K562 (cell line): Measurements from ENCODE around the gene NAA11. TPM values are rescaled to one million over a fixed set of nuclear protein-coding genes. Genes with fewer than 3 reads are reported as not detected.
A peak's percentile ranks its signal among the peaks of the same experiment; 100 is the strongest.

Experiments
- ATAC-seq: fragments of 200-7000 bp; cut with Tn5 transposase; 3 replicates; pipeline ENCODE4 v1.9.1; 2020; ENCODE audit warnings: moderate library complexity
- Bru-seq: library from RNA; stranded (reverse); fragments of 400-500 nt; gene quantifications from one replicate; lab custom pipeline; 2021; lab: Mats Ljungman, UMichigan
- BruChase-seq, 2 experiments: library from RNA; stranded (reverse); fragments of 400-500 nt; gene quantifications; one replicate each; lab custom pipeline; 2021; lab: Mats Ljungman, UMichigan
- BruUV-seq: library from RNA; stranded (reverse); fragments of 400-500 nt; replicated peaks from 2 replicates; lab custom pipeline; 2021; lab: Mats Ljungman, UMichigan
- CTCF ChIA-PET: fragments of 300-600 bp; formaldehyde crosslinking; extraction: SDS; loops from one replicate; lab custom pipeline; 2021; ENCODE audit warnings: low intra/inter-chr PET ratio; lab: Yijun Ruan, JAX
- POLR2A ChIA-PET: fragments of 300-600, 350-650 bp; sonication (Branson Sonifier 250); formaldehyde crosslinking; extraction: SDS; loops from one replicate; lab custom pipeline; 2021; ENCODE audit warnings: antibody characterized with exemption, inconsistent platforms; lab: Yijun Ruan, JAX
- DNase-seq, 4 experiments: peaks; one replicate each; pipeline versions ENCODE4 v3.0.0 to v3.0.0-alpha.2; 2011 to 2018; ENCODE audit warnings: low spot score in 3 of 4, mixed read lengths in 3 of 4; ENCODE audit errors: extremely low read depth in 1 of 4
- FAIRE-seq: peaks from 2 replicates; lab custom pipeline; 2011; peaks lifted over from hg19 to GRCh38; lab: Jason Lieb, UNC
- H2AFZ ChIP-seq: 2 replicates; pipeline ENCODE4 v1.6.0; 2011; ENCODE audit warnings: low read depth, low read length, control low read depth, inconsistent platforms
- H3K27ac ChIP-seq: fragments of 200-600 bp; 3 replicates; pipeline ENCODE4 v1.8.0; 2011; ENCODE audit warnings: low read depth, mild to moderate bottlenecking, control low read depth, inconsistent platforms, low read length, moderate library complexity, mixed read lengths; ENCODE audit errors: extremely low read depth
- H3K27me3 ChIP-seq, 2 experiments: fragments of 300-600 bp in 1 of 2; 2 replicates in 1 of 2; 3 replicates in 1 of 2; pipeline versions ENCODE4 v1.6.0 to v1.8.0; 2011; ENCODE audit warnings: inconsistent platforms in 2 of 2, low read length in 2 of 2, mild to moderate bottlenecking in 1 of 2, mixed read lengths in 1 of 2, moderate library complexity in 1 of 2; ENCODE audit not compliant: control insufficient read depth in 2 of 2, insufficient read depth in 2 of 2
- H3K36me3 ChIP-seq: fragments of 300-600 bp; 3 replicates; pipeline ENCODE4 v1.8.0; 2011; ENCODE audit warnings: mild to moderate bottlenecking, low read length, inconsistent platforms; ENCODE audit not compliant: control insufficient read depth, insufficient read depth
- H3K4me1 ChIP-seq, 2 experiments: fragments of 200-600 bp in 1 of 2; replicated peaks in 1 of 2; 2 replicates in 1 of 2; 3 replicates in 1 of 2; pipeline versions ENCODE4 v1.5.1 to v1.8.0; 2011; ENCODE audit warnings: inconsistent platforms in 2 of 2, low read length in 2 of 2, mild to moderate bottlenecking in 1 of 2, mixed read lengths in 1 of 2, moderate library complexity in 1 of 2; ENCODE audit not compliant: control insufficient read depth in 2 of 2, insufficient read depth in 2 of 2
- H3K4me2 ChIP-seq: 2 replicates; pipeline ENCODE4 v1.6.1; 2011; ENCODE audit warnings: low read length, control low read depth, inconsistent platforms, mixed read lengths; ENCODE audit not compliant: insufficient read depth
- H3K4me3 ChIP-seq: fragments of 200-600 bp; sonication (generic), shearing (Covaris generic); 2 replicates; pipeline ENCODE4 v1.5.1; 2016; ENCODE audit warnings: control low read depth, inconsistent platforms
- H3K79me2 ChIP-seq: fragments of 200-600 bp; 3 replicates; pipeline ENCODE4 v1.8.0; 2011; ENCODE audit warnings: low read length, inconsistent platforms; ENCODE audit not compliant: control insufficient read depth, insufficient read depth
- H3K9ac ChIP-seq, 2 experiments: 2 replicates each; pipeline versions ENCODE4 v1.6.0 to v1.6.1; 2011; ENCODE audit warnings: low read depth in 2 of 2, low read length in 2 of 2, control low read depth in 1 of 2, inconsistent platforms in 1 of 2, mild to moderate bottlenecking in 1 of 2, mixed read lengths in 1 of 2; ENCODE audit not compliant: insufficient read depth in 1 of 2
- H3K9me1 ChIP-seq: one replicate; pipeline ENCODE4 v1.6.0; 2011; ENCODE audit warnings: inconsistent platforms, mild to moderate bottlenecking, low read length, moderate library complexity; ENCODE audit not compliant: control insufficient read depth, insufficient read depth
- H3K9me3 ChIP-seq: replicated peaks from 2 replicates; pipeline ENCODE4 v1.5.1; 2011; ENCODE audit warnings: low read depth, low read length, inconsistent platforms; ENCODE audit not compliant: control insufficient read depth, insufficient read depth
- H4K20me1 ChIP-seq: replicated peaks from 2 replicates; pipeline ENCODE4 v1.6.1; 2011; ENCODE audit warnings: low read length, inconsistent platforms, mixed read lengths; ENCODE audit not compliant: control insufficient read depth, insufficient read depth
- HNRNPUL1 ChIP-seq: fragments of 200-400 bp; formaldehyde crosslinking; IDR thresholded peaks from 2 replicates; pipeline ENCODE4 v1.6.1; 2017; ENCODE audit warnings: low read length
- MYBL2 ChIP-seq, 2 experiments: fragments of 450-650 bp in 1 of 2; sonication (generic) in 1 of 2; formaldehyde crosslinking in 1 of 2; IDR thresholded peaks; 2 replicates each; pipeline versions ENCODE4 v1.6.1 to v1.8.1; 2017 to 2022; ENCODE audit warnings: borderline replicate concordance in 1 of 2, inconsistent platforms in 1 of 2, low read depth in 1 of 2, mild to moderate bottlenecking in 1 of 2, missing genetic modification reagents in 1 of 2, moderate library complexity in 1 of 2
- NFRKB ChIP-seq: fragments of 450-650 bp; IDR thresholded peaks from 2 replicates; pipeline ENCODE4 v1.6.1; 2016; ENCODE audit warnings: low read depth
- PREB ChIP-seq: sonication (generic); formaldehyde crosslinking; IDR thresholded peaks from 2 replicates; pipeline ENCODE4 v1.8.1; 2023; ENCODE audit warnings: mild to moderate bottlenecking, missing genetic modification reagents
- SFPQ ChIP-seq: fragments of 200-400 bp; formaldehyde crosslinking; IDR thresholded peaks from 2 replicates; pipeline ENCODE4 v1.6.1; 2017; ENCODE audit warnings: mild to moderate bottlenecking, low read depth, low read length, moderate library complexity
- YY1 ChIP-seq, 3 experiments: IDR thresholded peaks; 2 replicates each; pipeline ENCODE4 v1.6.1; 2011; ENCODE audit warnings: low read length in 2 of 3, mild to moderate bottlenecking in 2 of 3, moderate library complexity in 2 of 3, borderline replicate concordance in 1 of 3, control low read depth in 1 of 3, low read depth in 1 of 3; ENCODE audit not compliant: insufficient read depth in 3 of 3, insufficient replicate concordance in 2 of 3, control insufficient read depth in 1 of 3, insufficient read length in 1 of 3; ENCODE audit errors: extremely low read depth in 1 of 3
- ZFX ChIP-seq: sonication (generic); formaldehyde crosslinking; IDR thresholded peaks from 2 replicates; pipeline ENCODE4 v1.8.0; 2022; ENCODE audit warnings: mild to moderate bottlenecking, missing genetic modification reagents, moderate library complexity
- WGBS: fragments of 100-300 bp; shearing (Covaris generic); methylation state at CpG from one replicate; pipeline ENCODE4 v1.1.6; 2016; ENCODE audit warnings: low coverage, mixed read lengths; ENCODE audit not compliant: insufficient coverage; ENCODE audit errors: missing lambda C conversion rate; 5-methylcytosine and 5-hydroxymethylcytosine counted together
- in situ Hi-C: fragments of 300-500 bp; cut with MboI; formaldehyde crosslinking; loops from 4 replicates; pipeline ENCODE4 v1.15.0; 2018; ENCODE audit warnings: inconsistent platforms, mixed read lengths
- intact Hi-C: fragments of 100-400 bp; cut with micrococcal nuclease; formaldehyde crosslinking; loops from 2 replicates; pipeline ENCODE4 v1.14.2; 2022
- long read RNA-seq, 3 experiments: library from polyadenylated mRNA in 2 of 3; library from RNA in 1 of 3; unstranded in 2 of 3; stranded (forward) in 1 of 3; transcript quantifications; one replicate each; pipeline ENCODE4 v2.0.0, GENCODE V29; 2019 to 2022
- polyA minus RNA-seq, 3 experiments: library from RNA; depleted of rRNA, polyadenylated mRNA; stranded (reverse); fragments of >200 nt; gene quantifications; 2 replicates each; pipeline ENCODE4 v1.2.3, GENCODE V29; 2011
- polyA plus RNA-seq, 8 experiments: library from polyadenylated mRNA; depleted of rRNA in 4 of 8; stranded (reverse) in 5 of 8; unstranded in 3 of 8; fragments of >200 nt; fragmentation: Nextera tagmentation in 2 of 8; fragmentation: Illumina TruSeq in 1 of 8; extraction: Ambion mirVana in 2 of 8; extraction: Trizol in 1 of 8; gene quantifications; 2 replicates each; pipeline versions ENCODE4 v1.2.1 to v1.2.3, GENCODE V29; 2011 to 2014; ENCODE audit warnings: inconsistent platforms in 1 of 8, missing spikeins in 1 of 8
- total RNA-seq, 7 experiments: library from RNA; depleted of rRNA in 6 of 7; stranded (reverse); fragments of >200 nt in 6 of 7; fragmentation: Illumina TruSeq in 2 of 7; extraction: Trizol in 2 of 7; gene quantifications; 2 replicates each; pipeline versions ENCODE4 v1.2.1 to v1.2.3, GENCODE V29; 2011 to 2021; ENCODE audit warnings: low replicate concordance in 1 of 7

NAA11 gene
- total RNA-seq (2011; cell fraction: chromatin; rRNA removed; ENCODE audit: low replicate concordance), result 25.0 and 37.2 TPM in 2 replicates
- total RNA-seq (2011; cell fraction: nucleolus; rRNA removed), result 12.5 and 15.0 TPM in 2 replicates
- total RNA-seq (2011; cell fraction: nucleoplasm; rRNA removed), result 30.0 and 38.9 TPM in 2 replicates
- total RNA-seq (2014; rRNA removed) (20.4 and 21.1 TPM in 2 replicates), total RNA-seq (2014; rRNA removed; fragmentation: Illumina TruSeq; extraction: Trizol) (21.8 and 25.7 TPM in 2 replicates), total RNA-seq (2015; rRNA removed; fragmentation: Illumina TruSeq; extraction: Trizol) (27.7 and 30.9 TPM in 2 replicates), total RNA-seq (2021) (23.1 and 24.4 TPM in 2 replicates), polyA plus RNA-seq (2011; rRNA removed) (30.8 and 33.3 TPM in 2 replicates), polyA plus RNA-seq (2014; fragmentation: Illumina TruSeq; extraction: Trizol) (26.9 and 34.6 TPM in 2 replicates), polyA plus RNA-seq (2014; fragmentation: Nextera tagmentation; extraction: Ambion mirVana) (10 to 100 TPM; 17.1 to 22.7 TPM), polyA plus RNA-seq (2014; rRNA removed) (21.3 and 22.1 TPM in 2 replicates), polyA minus RNA-seq (2011; rRNA and poly(A)+ RNA removed) (45.5 and 47.7 TPM in 2 replicates), Bru-seq, nascent RNA (percentile 84 among the genes with signal in this experiment), BruChase-seq, experiment 1, labeled RNA remaining after a 2-hour chase (percentile 87 among the genes with signal in this experiment), BruChase-seq, experiment 2, labeled RNA remaining after a 6-hour chase (percentile 89 among the genes with signal in this experiment)
- polyA plus RNA-seq (2011; cell fraction: cytosol; rRNA removed), result 20.7 and 26.1 TPM in 2 replicates
- polyA plus RNA-seq (2011; cell fraction: nucleus; rRNA removed), result 35.9 and 38.4 TPM in 2 replicates
- polyA plus RNA-seq (2012), result 24.1 and 39.7 TPM in 2 replicates
- 15.9 and 19.2 TPM in 2 replicates for polyA minus RNA-seq (2011; cell fraction: cytosol; rRNA and poly(A)+ RNA removed)
- polyA minus RNA-seq (2011; cell fraction: nucleus; rRNA and poly(A)+ RNA removed), result 21.4 and 33.4 TPM in 2 replicates
- long read RNA-seq, experiment 1, transcript NAA11-201 (2 exons, 2,014 nt), result major isoform, 13 of 20 reads
- long read RNA-seq, experiment 1, partial matches to known transcripts, result 0 of 20 reads
- long read RNA-seq, experiment 1, other reads (novel, unspliced or antisense), result 6 of 20 reads
- long read RNA-seq, experiment 2, transcript NAA11-201 (2 exons, 2,014 nt), result major isoform, 9 of 17 reads
- long read RNA-seq, experiment 2, partial matches to known transcripts, result 0 of 17 reads
- long read RNA-seq, experiment 2, other reads (novel, unspliced or antisense), result 6 of 17 reads
- long read RNA-seq, experiment 3, transcript NAA11-201 (2 exons, 2,014 nt), result major isoform, 14 of 19 reads
- long read RNA-seq, experiment 3, partial matches to known transcripts, result 0 of 19 reads
- long read RNA-seq, experiment 3, other reads (novel, unspliced or antisense), result 3 of 19 reads

GRCh38 chr4:79325864-79326328, at the start of gene NAA11:
NAA11 (minus strand) TSS chr4:79326061; CDS start chr4:79325877, 184 bp downstream.
- ChIA-PET CTCF (no interaction called here), POLR2A (interaction anchor here (0.7 kb wide), 1 partner anchor 32 kb away, joined by 3 read pairs; no protein-coding TSS in a partner anchor)
- H3K9ac ChIP-seq, result peak within 1 kb of the TSS; percentile 68 to 89
- peak within 1 kb of the TSS; percentile 53 for H3K4me3 ChIP-seq
- DNase-seq, result peak; percentile 67 to 79 (median 74)
- intact Hi-C loops (loop anchor here (10.0 kb wide), 1 partner anchor 1009 kb away; the partner anchor contains the start of gene CFAP299), in situ Hi-C loops (no loop called here)
- no peaks in the 10 kb centered on the region for H4K20me1 ChIP-seq
- H3K27me3 ChIP-seq, result no peaks in the 10 kb centered on the region
- H3K36me3 ChIP-seq, result no peaks in the 10 kb centered on the region; the same call in 2 of the 3 replicates
- peak within 1 kb of the TSS; percentile 77 for H3K27ac ChIP-seq
- H3K4me1 ChIP-seq, result peaks cover 0 to 7% of the 10 kb centered on the region in 2 experiments; a peak in 4 of 5 replicates
- peaks cover 49% of the 10 kb centered on the region for H3K79me2 ChIP-seq
- WGBS, result 37% methylated on average over 19 of the region's 19 CpGs
- peak; percentile 77 for FAIRE-seq
- no peaks in the 10 kb centered on the region for H3K9me1 ChIP-seq
- H3K9me3 ChIP-seq, result no peaks in the 10 kb centered on the region
- peak within 1 kb of the TSS; percentile 80 for H3K4me2 ChIP-seq
- BruUV-seq, result no TSS peak
- peak; percentile 88 for ATAC-seq
- H2AFZ ChIP-seq, result peak within 1 kb of the TSS; percentile 77
- TF ChIP-seq SFPQ (no peak), PREB (CRISPR knock-in tag) (no peak), NFRKB (0 out of 2 replicates have a peak, but pooled peaks have one; percentile 0), MYBL2 (IDR thresholded peaks at IDR 0.05; ENCODE audit: low read depth) (no peak), MYBL2 (CRISPR knock-in tag; IDR thresholded peaks at IDR 0.05; ENCODE audit: borderline replicate concordance) (no peak), HNRNPUL1 (no peak), YY1 (IDR thresholded peaks at IDR 0.05; ENCODE audit: borderline replicate concordance in 1 of 3, control insufficient read depth in 1 of 3, extremely low read depth in 1 of 3, insufficient read depth in 3 of 3, insufficient read length in 1 of 3, insufficient replicate concordance in 2 of 3, low read depth in 1 of 3, low read length in 2 of 3) (peak in 2 of 3 experiments; percentile 25 to 41), ZFX (CRISPR knock-in tag) (0 out of 2 replicates have a peak, but pooled peaks have one; percentile 50)
